PC-9 (cell line): ENCODE data around the gene EBPL. TPM values are rescaled to one million over a fixed set of nuclear protein-coding genes. Genes with fewer than 3 reads are reported as not detected.

ENCODE experiments used
- BruUV-seq: library from RNA; stranded (reverse); fragments of 400-500 nt; replicated peaks from 2 replicates; lab custom pipeline; 2021; lab: Mats Ljungman, UMichigan
- CTCF ChIA-PET: fragments of 300-600 bp; sonication (Branson Sonifier 250); formaldehyde crosslinking; loops from one replicate; lab custom pipeline; 2022; ENCODE audit warnings: antibody characterized with exemption; lab: Charles Lee
- POLR2A ChIA-PET: fragments of 300-600 bp; sonication (Branson Sonifier 250); formaldehyde crosslinking; loops from one replicate; lab custom pipeline; 2022; ENCODE audit warnings: antibody characterized with exemption; ENCODE audit not compliant: unreplicated experiment; lab: Charles Lee
- DNase-seq, 2 experiments: peaks; one replicate each; pipeline versions ENCODE4 v3.0.0 to v3.0.0-alpha.2; 2015 to 2022; ENCODE audit warnings: mixed read lengths in 1 of 2
- H2AFZ ChIP-seq: fragments of 200-600 bp; sonication (generic); 2 replicates; pipeline ENCODE4 v1.8.1; 2017; ENCODE audit warnings: antibody characterized with exemption
- H3F3A ChIP-seq: fragments of 200-600 bp; sonication (generic); 2 replicates; pipeline ENCODE4 v1.8.1; 2017; ENCODE audit warnings: antibody characterized with exemption, mild to moderate bottlenecking, low read depth; ENCODE audit not compliant: insufficient read depth
- H3K27ac ChIP-seq: fragments of 200-600 bp; sonication (generic); 2 replicates; pipeline ENCODE4 v1.6.1; 2016; ENCODE audit warnings: mixed run types
- H3K27me3 ChIP-seq: fragments of 200-600 bp; sonication (generic); 2 replicates; pipeline ENCODE4 v1.6.1; 2016; ENCODE audit warnings: low read depth, mixed run types; ENCODE audit not compliant: insufficient read depth
- H3K36me3 ChIP-seq: fragments of 200-600 bp; sonication (generic); 2 replicates; pipeline ENCODE4 v1.6.1; 2016; ENCODE audit warnings: low read depth, mixed run types
- H3K4me1 ChIP-seq: fragments of 200-600 bp; sonication (generic); replicated peaks from 2 replicates; pipeline ENCODE4 v1.6.1; 2016; ENCODE audit warnings: mixed run types; ENCODE audit not compliant: insufficient read depth
- H3K4me2 ChIP-seq: fragments of 200-600 bp; sonication (generic); 2 replicates; pipeline ENCODE4 v1.6.1; 2017; ENCODE audit warnings: mixed run types
- H3K4me3 ChIP-seq: fragments of 200-600 bp; sonication (generic); 2 replicates; pipeline ENCODE4 v1.6.1; 2016; ENCODE audit warnings: mixed run types
- H3K79me2 ChIP-seq: fragments of 200-600 bp; sonication (generic); 2 replicates; pipeline ENCODE4 v1.6.1; 2017; ENCODE audit warnings: low read depth, mixed run types
- H3K9me2 ChIP-seq: fragments of 200-600 bp; sonication (generic); 2 replicates; pipeline ENCODE4 v1.8.1; 2017; ENCODE audit warnings: mild to moderate bottlenecking; ENCODE audit not compliant: insufficient read depth
- H3K9me3 ChIP-seq: fragments of 200-600 bp; sonication (generic); 2 replicates; pipeline ENCODE4 v1.8.1; 2016; ENCODE audit warnings: low read depth; ENCODE audit not compliant: insufficient read depth
- H4K20me1 ChIP-seq: fragments of 200-600 bp; sonication (generic); 2 replicates; pipeline ENCODE4 v1.8.1; 2017; ENCODE audit not compliant: insufficient read depth
- EZH2 ChIP-seq: fragments of 200-600 bp; sonication (generic); IDR thresholded peaks from 2 replicates; pipeline ENCODE4 v1.8.0; 2017; ENCODE audit warnings: antibody characterized with exemption, low read depth
- intact Hi-C: fragments of 100-400 bp; cut with micrococcal nuclease; formaldehyde crosslinking; loops from one replicate; pipeline ENCODE4 v1.10.0; 2022; ENCODE audit not compliant: unreplicated experiment
- total RNA-seq: library from RNA; stranded (reverse); gene quantifications from 2 replicates; pipeline ENCODE4 v1.2.3, GENCODE V29; 2021
- TF ChIP-seq, protein P1 (sequence below): fragments of 200-600 bp; sonication (generic); conservative IDR thresholded peaks from 2 replicates; pipeline ENCODE4 v1.6.1; 2017; ENCODE audit warnings: mixed run types, antibody characterized with exemption, mild to moderate bottlenecking, moderate library complexity

Gene EBPL
- total RNA-seq, 1 experiment from 2014 or later = 77.0 TPM

DNA sequence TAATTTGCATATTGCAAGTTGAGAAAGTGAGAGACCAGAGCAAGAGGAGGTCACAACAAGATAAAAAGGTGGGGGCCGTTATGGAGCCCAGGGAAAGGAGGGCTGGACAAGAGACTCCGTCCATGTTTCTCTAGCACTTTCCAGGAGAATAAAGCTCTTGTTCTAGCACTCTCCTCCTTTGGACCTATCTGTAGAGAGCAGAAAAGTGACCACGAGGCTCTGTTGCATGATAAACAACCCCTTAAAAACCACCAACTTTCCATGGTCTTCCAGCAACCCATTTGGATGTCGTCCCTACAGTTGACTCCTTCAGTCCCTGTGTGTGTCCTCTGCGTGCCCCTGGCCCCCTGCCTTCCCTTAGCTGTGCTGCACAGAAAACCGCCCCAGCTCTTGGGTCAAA, 67.1 kb downstream of the EBPL start:
- CTCF ChIA-PET = no interaction called here
- Histone ChIP-seq H3K9me2 (no peaks in the 10 kb centered on the region), H4K20me1 (no peaks in the 10 kb centered on the region), H3K27me3 (no peaks in the 10 kb centered on the region), H3K4me1 (peaks cover 13% of the 10 kb centered on the region), H3K36me3 (no peaks in the 10 kb centered on the region), H3K4me3 (no peak overlapping the region), H3K4me2 (no peak overlapping the region), H2AFZ (no peak overlapping the region), H3K79me2 (no peaks in the 10 kb centered on the region), H3K27ac (no peak overlapping the region), H3F3A (no peaks in the 10 kb centered on the region), H3K9me3 (no peaks in the 10 kb centered on the region)
- intact Hi-C loops = no loop called here
- no TSS peak for BruUV-seq
- TF ChIP-seq, protein P1, sequence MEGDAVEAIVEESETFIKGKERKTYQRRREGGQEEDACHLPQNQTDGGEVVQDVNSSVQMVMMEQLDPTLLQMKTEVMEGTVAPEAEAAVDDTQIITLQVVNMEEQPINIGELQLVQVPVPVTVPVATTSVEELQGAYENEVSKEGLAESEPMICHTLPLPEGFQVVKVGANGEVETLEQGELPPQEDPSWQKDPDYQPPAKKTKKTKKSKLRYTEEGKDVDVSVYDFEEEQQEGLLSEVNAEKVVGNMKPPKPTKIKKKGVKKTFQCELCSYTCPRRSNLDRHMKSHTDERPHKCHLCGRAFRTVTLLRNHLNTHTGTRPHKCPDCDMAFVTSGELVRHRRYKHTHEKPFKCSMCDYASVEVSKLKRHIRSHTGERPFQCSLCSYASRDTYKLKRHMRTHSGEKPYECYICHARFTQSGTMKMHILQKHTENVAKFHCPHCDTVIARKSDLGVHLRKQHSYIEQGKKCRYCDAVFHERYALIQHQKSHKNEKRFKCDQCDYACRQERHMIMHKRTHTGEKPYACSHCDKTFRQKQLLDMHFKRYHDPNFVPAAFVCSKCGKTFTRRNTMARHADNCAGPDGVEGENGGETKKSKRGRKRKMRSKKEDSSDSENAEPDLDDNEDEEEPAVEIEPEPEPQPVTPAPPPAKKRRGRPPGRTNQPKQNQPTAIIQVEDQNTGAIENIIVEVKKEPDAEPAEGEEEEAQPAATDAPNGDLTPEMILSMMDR = no peak
- TF ChIP-seq EZH2 = no peak
- POLR2A ChIA-PET = no interaction called here
- DNase-seq = no peak

DNA sequence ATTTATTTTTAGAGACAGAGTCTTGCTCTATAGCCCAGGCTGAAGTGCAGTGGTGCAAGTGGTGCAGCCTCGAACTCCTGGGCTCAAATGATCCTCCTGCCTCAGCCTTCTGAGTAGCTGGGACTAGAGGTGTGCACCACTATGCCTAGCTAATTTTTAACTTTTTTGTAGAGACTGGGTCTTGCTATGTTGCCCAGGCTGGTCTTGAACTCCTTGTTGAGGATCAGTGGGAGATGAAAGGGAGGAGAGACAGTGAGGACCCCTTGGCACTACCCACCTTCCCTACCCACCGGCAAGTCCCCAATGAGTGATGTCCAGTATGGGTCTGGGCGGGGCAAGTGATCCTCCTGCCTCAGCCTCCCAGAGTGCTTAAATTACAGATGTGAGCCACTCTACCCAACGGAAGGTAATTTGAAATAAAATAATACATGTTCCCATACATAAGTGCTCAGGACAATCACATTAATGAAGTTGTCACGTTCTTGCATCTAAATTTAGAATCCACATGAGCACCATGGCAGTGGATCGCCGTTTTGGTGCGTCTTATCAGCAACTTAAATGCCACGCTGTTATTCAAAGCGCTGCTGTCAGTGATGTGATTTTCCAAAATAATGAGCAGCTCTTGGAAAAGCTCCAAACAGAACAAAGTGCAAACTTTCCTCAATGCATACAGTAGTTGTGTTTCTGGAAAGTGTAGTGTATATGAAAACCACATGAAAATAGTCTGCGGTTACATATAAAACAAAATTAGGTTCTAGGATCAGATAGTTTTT, 68.9 kb downstream of the EBPL start:
- H3K9me2 ChIP-seq = no peaks in the 10 kb centered on the region
- ChIA-PET CTCF (no interaction called here), POLR2A (no interaction called here)
- no TSS peak for BruUV-seq
- peaks cover 13% of the 10 kb centered on the region for H3K4me1 ChIP-seq
- H3K27me3 ChIP-seq = no peaks in the 10 kb centered on the region
- no peak for DNase-seq
- H3K4me3 ChIP-seq = no peak overlapping the region
- intact Hi-C loops = no loop called here
- H3K27ac ChIP-seq = no peak overlapping the region
- H3K4me2 ChIP-seq = no peak overlapping the region
- no peak for TF ChIP-seq EZH2
- TF ChIP-seq, protein P1 = no peak
- H4K20me1 ChIP-seq = no peaks in the 10 kb centered on the region
- H3K9me3 ChIP-seq = no peaks in the 10 kb centered on the region
- no peaks in the 10 kb centered on the region for H3K36me3 ChIP-seq
- H2AFZ ChIP-seq = no peak overlapping the region
- no peaks in the 10 kb centered on the region for H3F3A ChIP-seq
- H3K79me2 ChIP-seq = no peaks in the 10 kb centered on the region

DNA sequence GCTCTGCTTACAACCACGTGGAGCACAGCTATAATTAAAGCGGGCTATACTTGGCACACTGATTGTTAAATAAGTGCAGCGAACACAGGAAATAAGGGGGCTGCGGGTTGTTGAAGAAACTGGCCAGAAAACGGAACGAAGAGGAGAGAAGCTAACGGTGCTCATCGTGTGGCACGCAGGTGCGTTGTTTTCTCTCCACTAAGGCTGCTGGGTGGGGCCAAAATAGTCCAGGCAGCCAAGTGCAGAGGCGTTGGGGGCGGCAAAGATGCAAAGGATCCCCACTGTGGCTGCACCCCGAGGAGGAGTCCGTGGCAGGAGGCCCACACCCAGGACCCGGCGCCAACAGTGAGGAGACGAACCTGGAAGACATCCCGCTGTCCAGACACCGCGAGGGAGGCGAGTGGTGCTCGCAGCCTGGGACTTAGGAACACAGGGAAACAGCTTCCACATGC, 71.1 kb downstream of the EBPL start:
- Histone ChIP-seq H3K36me3 (no peaks in the 10 kb centered on the region), H3K27me3 (no peaks in the 10 kb centered on the region), H4K20me1 (no peaks in the 10 kb centered on the region), H3K4me3 (no peak overlapping the region), H3K4me2 (no peak overlapping the region), H3K27ac (no peak overlapping the region), H3K9me3 (no peaks in the 10 kb centered on the region), H3K79me2 (no peaks in the 10 kb centered on the region), H3K9me2 (no peaks in the 10 kb centered on the region), H3K4me1 (peaks cover 3% of the 10 kb centered on the region), H3F3A (no peaks in the 10 kb centered on the region), H2AFZ (no peak overlapping the region)
- BruUV-seq = no TSS peak
- DNase-seq = no peak
- POLR2A ChIA-PET = no interaction called here
- CTCF ChIA-PET = no interaction called here
- TF ChIP-seq EZH2 = no peak
- TF ChIP-seq, protein P1 = no peak
- intact Hi-C loops = no loop called here
